Esophagus muscularis mucosa (tissue), 4 donors: ENCODE results near the gene SERPINI1. TPM values are rescaled to one million over a fixed set of nuclear protein-coding genes. Genes with fewer than 3 reads are reported as not detected.

Experiments used
- DNase-seq: peaks from one replicate; pipeline ENCODE4 v3.0.0-alpha.2; 2017; ENCODE audit errors: extremely low spot score
- H3K27ac ChIP-seq, 4 donors: fragments of 200-600 bp; sonication (generic); replicated peaks in 1 of 4; 1 replicate in 3 of 4; 2 replicates in 1 of 4; pipeline ENCODE4 v1.5.1; 2016 to 2019; ENCODE audit warnings: mild to moderate bottlenecking in 1 of 4
- H3K27me3 ChIP-seq, 4 donors: fragments of 200-600 bp; sonication (generic); one replicate each; pipeline versions ENCODE4 v1.5.1 to v1.6.0; 2016 to 2019
- H3K36me3 ChIP-seq, 4 donors: fragments of 200-600 bp; sonication (generic); one replicate each; pipeline ENCODE4 v1.5.1; 2016 to 2019
- H3K4me1 ChIP-seq, 4 donors: fragments of 200-600 bp; sonication (generic); one replicate each; pipeline ENCODE4 v1.5.1; 2016 to 2019
- H3K4me3 ChIP-seq, 4 donors: fragments of 200-600 bp; sonication (generic); 1 replicate in 2 of 4; 2 replicates in 2 of 4; pipeline ENCODE4 v1.5.1; 2016 to 2019; ENCODE audit warnings: mild to moderate bottlenecking in 4 of 4, moderate library complexity in 1 of 4
- H3K9me3 ChIP-seq, 4 donors: fragments of 200-600 bp; sonication (generic); 1 replicate in 3 of 4; 2 replicates in 1 of 4; pipeline ENCODE4 v1.5.1; 2016 to 2019
- CTCF ChIP-seq, 3 experiments: fragments of 200-600 bp in 2 of 3; fragments of 450-650 bp in 1 of 3; sonication (generic) in 2 of 3; IDR thresholded peaks; one replicate each; pipeline ENCODE4 v1.5.1; 2017 to 2019; ENCODE audit warnings: antibody characterized with exemption in 3 of 3, mild to moderate bottlenecking in 2 of 3, moderate library complexity in 1 of 3
- EP300 ChIP-seq: sonication (generic); formaldehyde crosslinking; IDR thresholded peaks from one replicate; pipeline ENCODE4 v1.6.1; 2017; ENCODE audit warnings: antibody characterized with exemption
- POLR2A ChIP-seq: fragments of 450-650 bp; IDR thresholded peaks from one replicate; pipeline ENCODE4 v1.6.1; 2017; ENCODE audit warnings: antibody characterized with exemption, moderate library complexity, mild to moderate bottlenecking, low read depth
- POLR2AphosphoS5 ChIP-seq, 2 donors: sonication (generic); formaldehyde crosslinking; IDR thresholded peaks; one replicate each; pipeline ENCODE4 v1.6.1; 2017; ENCODE audit warnings: antibody characterized with exemption in 2 of 2
- WGBS: methylation state at CpG from one replicate; pipeline ENCODE4 v1.1.5; 2018; 5-methylcytosine and 5-hydroxymethylcytosine counted together
- intact Hi-C: fragments of 100-400 bp; cut with DNase I; formaldehyde crosslinking; loops from one replicate; pipeline ENCODE4 v1.15.1; 2023
- total RNA-seq, 4 donors: library from RNA; depleted of rRNA; stranded (reverse); fragments of >200 nt; gene quantifications; one replicate each; pipeline versions ENCODE4 v1.1.0 to v1.2.1, GENCODE V29; 2016

The SERPINI1 gene
- total RNA-seq, 4 donors from 2014 or later, result 3.1 to 7.1 (median 4.1) TPM

DNA sequence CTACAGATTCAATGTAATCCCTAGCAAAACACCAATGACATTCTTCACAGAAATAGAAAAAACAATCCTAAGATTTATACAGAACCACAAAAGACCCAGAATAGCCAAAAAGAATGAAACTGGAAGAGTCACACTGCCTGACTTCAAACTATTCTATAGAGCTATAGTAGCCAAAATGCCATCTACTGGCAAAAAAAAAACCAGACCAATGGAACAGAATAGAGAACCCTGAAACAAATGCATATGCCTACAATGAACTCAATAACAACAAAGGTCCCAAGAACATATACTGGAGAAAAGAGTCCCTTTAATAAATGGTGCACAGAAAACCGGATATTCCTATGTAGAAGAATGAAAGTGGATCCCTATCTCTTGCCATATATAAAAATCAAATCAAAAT is 20.6 kb upstream of the SERPINI1 start:
- intact Hi-C loops, result no loop called here
- H3K36me3 ChIP-seq, result peaks cover 17 to 45% (median 27%) of the 10 kb centered on the region in 4 donors

GRCh38 chr3:167716920-167717319 is 18.6 kb upstream of the SERPINI1 start:
- H3K36me3 ChIP-seq, result peaks cover 10 to 39% (median 23%) of the 10 kb centered on the region in 4 donors
- no peaks in the 10 kb centered on the region for H3K9me3 ChIP-seq
- DNase-seq, result no peak
- H3K27ac ChIP-seq, result no peak overlapping the region
- no peaks in the 10 kb centered on the region for H3K4me1 ChIP-seq
- intact Hi-C loops, result no loop called here
- no peak overlapping the region for H3K4me3 ChIP-seq
- TF ChIP-seq CTCF (IDR thresholded peaks at IDR 0.05) (no peak), EP300 (no peak), POLR2A (no peak), POLR2AphosphoS5 (IDR thresholded peaks at IDR 0.05) (no peak)
- H3K27me3 ChIP-seq, result no peaks in the 10 kb centered on the region
- 79% methylated on average over 2 of the region's 2 CpGs for WGBS

More for the DNA sequence above, 20.6 kb upstream of the SERPINI1 start:
- H3K27me3 ChIP-seq, result no peaks in the 10 kb centered on the region
- H3K27ac ChIP-seq, result no peak overlapping the region
- H3K4me3 ChIP-seq, result no peak overlapping the region
- no peaks in the 10 kb centered on the region for H3K9me3 ChIP-seq
- TF ChIP-seq POLR2A (no peak), EP300 (no peak), POLR2AphosphoS5 (IDR thresholded peaks at IDR 0.05) (no peak), CTCF (IDR thresholded peaks at IDR 0.05) (no peak)
- DNase-seq, result no peak
- no peaks in the 10 kb centered on the region for H3K4me1 ChIP-seq
- WGBS, result 96% methylated on average over 1 of the region's 1 CpG

GRCh38 chr3:167718582-167718981 is 16.9 kb upstream of the SERPINI1 start:
- Histone ChIP-seq H3K36me3 (peaks cover 10 to 39% (median 21%) of the 10 kb centered on the region in 4 donors), H3K4me3 (no peak overlapping the region), H3K4me1 (peaks cover 0 to 5% (median 0%) of the 10 kb centered on the region in 4 donors), H3K27ac (no peak overlapping the region), H3K9me3 (no peaks in the 10 kb centered on the region), H3K27me3 (no peaks in the 10 kb centered on the region)
- DNase-seq, result no peak
- TF ChIP-seq CTCF (IDR thresholded peaks at IDR 0.05), result no peak
- TF ChIP-seq POLR2AphosphoS5 (IDR thresholded peaks at IDR 0.05), result no peak
- TF ChIP-seq POLR2A, result no peak
- TF ChIP-seq EP300, result no peak
- intact Hi-C loops, result no loop called here
- WGBS, result 100% methylated on average over 1 of the region's 1 CpG

DNA sequence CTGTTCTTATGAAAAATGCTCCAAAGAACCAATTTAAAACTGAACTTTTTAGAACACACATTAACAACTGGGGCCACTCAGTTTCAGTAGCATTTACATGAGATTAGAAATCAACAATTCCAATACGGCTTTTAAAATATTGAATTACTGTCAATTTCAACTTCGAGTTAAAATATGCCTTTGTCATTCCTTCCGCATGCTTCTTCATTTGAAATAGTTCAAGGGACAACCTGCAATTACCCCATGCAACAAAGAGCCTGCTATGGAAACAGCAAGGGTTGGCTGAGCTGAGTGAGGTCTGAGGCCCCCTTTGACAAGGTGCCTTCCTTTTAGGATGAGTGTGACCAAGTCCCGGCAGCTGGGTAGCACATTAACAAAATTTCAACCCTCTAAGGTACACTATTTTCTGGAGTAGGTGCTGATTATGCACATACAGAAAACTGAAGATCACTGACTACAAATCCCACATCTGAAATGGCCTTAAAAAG is 12.5 kb upstream of the SERPINI1 start:
- WGBS, result 93% methylated on average over 4 of the region's 4 CpGs
- H3K27ac ChIP-seq, result no peak overlapping the region
- TF ChIP-seq EP300 (no peak), POLR2AphosphoS5 (IDR thresholded peaks at IDR 0.05) (no peak), POLR2A (no peak), CTCF (IDR thresholded peaks at IDR 0.05) (no peak)

GRCh38 chr3:167723872-167724271 is 11.6 kb upstream of the SERPINI1 start:
- intact Hi-C loops, result no loop called here
- DNase-seq, result no peak
- 79% methylated on average over 3 of the region's 3 CpGs for WGBS

More for the DNA sequence above, 12.5 kb upstream of the SERPINI1 start:
- intact Hi-C loops, result no loop called here
- peaks cover 10 to 22% (median 16%) of the 10 kb centered on the region in 4 donors for H3K36me3 ChIP-seq
- no peak overlapping the region for H3K4me3 ChIP-seq
- H3K27me3 ChIP-seq, result no peaks in the 10 kb centered on the region
- H3K4me1 ChIP-seq, result peaks cover 3 to 22% (median 8%) of the 10 kb centered on the region in 4 donors
- DNase-seq, result no peak
- no peaks in the 10 kb centered on the region for H3K9me3 ChIP-seq

More at GRCh38 chr3:167723872-167724271, 11.6 kb upstream of the SERPINI1 start:
- Histone ChIP-seq H3K4me3 (no peak overlapping the region), H3K9me3 (no peaks in the 10 kb centered on the region), H3K4me1 (peaks cover 12 to 30% (median 16%) of the 10 kb centered on the region in 4 donors), H3K27me3 (no peaks in the 10 kb centered on the region), H3K27ac (no peak overlapping the region), H3K36me3 (peaks cover 2 to 14% (median 8%) of the 10 kb centered on the region in 4 donors)
- TF ChIP-seq POLR2A, result no peak
- TF ChIP-seq EP300, result no peak
- no peak for TF ChIP-seq POLR2AphosphoS5 (IDR thresholded peaks at IDR 0.05)
- TF ChIP-seq CTCF (IDR thresholded peaks at IDR 0.05), result no peak
